ENCODE measurements around the gene CD28.

The CD28 gene

GRCh38 chr2:203750346-203751068 lies 44.1 kb downstream of the CD28 start:
- no peak overlapping the region for H3K27ac ChIP-seq
- no peak for TF ChIP-seq CTCF (conservative IDR thresholded peaks at IDR 0.05)

DNA sequence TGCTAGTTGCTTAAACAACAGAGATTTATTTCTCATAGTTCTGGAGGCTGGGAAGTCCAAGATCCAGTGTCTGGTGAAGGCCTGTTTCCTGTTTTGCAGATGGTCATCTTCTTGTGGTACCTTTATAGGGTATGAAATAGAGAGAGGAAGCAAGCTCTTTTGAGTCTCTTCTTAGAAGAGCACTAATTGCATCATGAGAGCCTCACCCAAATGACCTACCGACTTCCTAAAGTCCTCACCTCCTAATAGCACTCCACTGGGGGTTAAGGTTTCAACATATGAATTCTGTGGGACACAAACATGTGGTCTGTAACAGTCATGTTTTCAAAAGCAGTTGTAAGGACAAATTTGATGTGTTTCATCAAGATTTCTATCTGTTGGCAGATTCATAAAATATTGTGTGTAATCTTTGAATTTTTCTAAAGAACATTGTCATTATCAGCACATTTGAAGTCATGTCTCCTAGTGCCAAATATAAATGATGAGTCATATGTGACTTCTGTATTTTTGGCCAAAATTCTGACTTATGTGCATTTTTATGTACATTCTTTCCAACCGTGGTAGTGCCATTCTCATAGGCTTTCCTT lies 45.3 kb downstream of the CD28 start:
- no peak for TF ChIP-seq CTCF (conservative IDR thresholded peaks at IDR 0.05)
- H3K27ac ChIP-seq, result no peak overlapping the region

- TF ChIP-seq CTCF (conservative IDR thresholded peaks at IDR 0.05), result no peak
- H3K27ac ChIP-seq, result no peak overlapping the region
Measured at GRCh38 chr2:203756161-203756560, 49.7 kb downstream of the CD28 start.

DNA sequence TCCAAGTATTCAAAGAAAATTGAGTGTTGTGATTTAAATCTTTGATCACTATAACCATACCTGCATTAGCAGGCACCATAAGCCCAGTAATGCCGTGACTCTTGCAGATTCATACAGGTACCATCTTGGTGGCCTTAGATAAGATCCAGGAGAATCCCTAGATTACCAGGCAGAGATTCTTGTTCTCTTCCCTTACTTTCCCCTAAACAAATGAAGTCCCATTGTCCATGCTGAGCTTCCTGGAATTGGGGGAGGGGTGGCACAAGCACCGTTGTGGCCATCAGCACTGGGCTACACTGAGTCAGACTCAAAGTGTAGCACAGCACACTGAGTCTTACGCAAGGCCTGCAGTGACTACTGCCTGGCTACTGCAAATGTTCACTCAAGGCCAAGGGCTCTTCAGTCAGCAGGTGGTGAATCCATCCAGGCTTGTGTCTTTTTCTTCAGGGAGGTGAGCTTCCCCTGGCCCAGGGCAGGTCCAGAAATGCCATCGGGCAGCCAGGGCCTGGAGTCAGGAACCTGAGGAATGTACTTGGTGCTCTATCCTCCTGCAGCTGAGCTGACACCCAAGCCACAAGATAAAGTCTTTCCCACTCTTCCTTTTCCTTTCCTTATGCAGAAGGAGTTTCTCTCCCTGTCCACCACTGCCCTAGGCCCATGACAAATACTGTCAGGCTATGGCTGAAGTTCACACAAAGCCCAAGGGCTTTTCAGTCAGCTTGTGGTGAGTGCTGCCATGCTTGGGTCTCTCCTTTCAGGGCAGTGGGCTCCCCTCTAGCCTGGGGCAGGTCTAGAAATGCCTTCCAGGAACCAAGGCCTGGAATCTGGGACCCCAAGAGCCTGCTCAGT lies 52.6 kb downstream of the CD28 start:
- no peak overlapping the region for H3K27ac ChIP-seq
- TF ChIP-seq CTCF (conservative IDR thresholded peaks at IDR 0.05), result no peak

DNA sequence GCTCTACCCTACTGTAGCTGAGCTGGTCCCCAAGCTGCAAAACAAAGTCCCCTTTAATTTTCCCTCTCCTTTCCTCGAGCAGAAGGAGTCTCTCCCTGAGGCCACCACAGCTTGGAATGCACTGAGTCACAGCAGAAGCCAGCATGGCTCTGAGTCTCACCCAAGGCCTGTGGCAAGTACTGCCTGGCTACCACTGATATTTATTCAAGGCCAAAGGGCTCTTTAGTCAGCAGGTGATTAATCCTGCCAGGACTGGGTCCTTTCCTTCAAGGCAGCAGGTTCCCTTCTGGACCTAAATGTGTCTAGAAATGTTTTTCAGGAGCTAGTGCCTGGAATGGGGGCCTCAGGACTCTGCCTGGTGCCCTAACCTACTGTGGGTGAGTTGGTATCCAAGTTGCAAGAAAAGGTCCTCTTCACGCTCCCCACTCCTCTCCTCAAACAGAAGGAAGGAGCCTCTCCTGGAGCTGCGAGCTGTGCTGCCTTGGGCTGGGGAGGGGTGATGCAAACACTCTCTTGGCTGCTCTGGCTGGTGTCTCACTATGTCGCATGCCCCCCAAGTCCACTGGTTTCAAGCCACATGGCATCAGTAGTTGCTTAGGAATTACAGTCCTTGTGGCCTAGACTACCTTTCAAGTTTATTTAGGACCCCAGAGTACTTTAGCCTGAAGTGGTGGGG lies 53.4 kb downstream of the CD28 start:
- H3K27ac ChIP-seq, result no peak overlapping the region
- TF ChIP-seq CTCF (conservative IDR thresholded peaks at IDR 0.05), result no peak

- no peak overlapping the region for H3K27ac ChIP-seq
- TF ChIP-seq CTCF (conservative IDR thresholded peaks at IDR 0.05), result no peak
Measured at GRCh38 chr2:203761121-203761520, 54.7 kb downstream of the CD28 start.

All from VCaP (cell line).